Subcutaneous adipose tissue (tissue), 4 donors: ENCODE measurements around the gene TCF4. TPM values are rescaled to one million over a fixed set of nuclear protein-coding genes. Genes with fewer than 3 reads are reported as not detected.

Experiments used
- CTCF ChIP-seq: fragments of 450-650 bp; IDR thresholded peaks from one replicate; pipeline ENCODE4 v1.5.1; 2016; ENCODE audit warnings: low read depth, mild to moderate bottlenecking, control low read depth, antibody characterized with exemption, moderate library complexity
- total RNA-seq, 4 donors: library from RNA; depleted of rRNA; stranded (reverse); fragments of >200 nt; gene quantifications; one replicate each; pipeline ENCODE4 v1.1.0, GENCODE V29; 2016

TCF4 gene
- total RNA-seq, 4 donors from 2014 or later: 110 to 250 (median 170) TPM

GRCh38 chr18:55240978-55241377, 347.0 kb downstream of the TCF4 start:
- TF ChIP-seq CTCF: no peak

- no peak for TF ChIP-seq CTCF
Measured at GRCh38 chr18:55239740-55240139, 348.3 kb downstream of the TCF4 start.

DNA sequence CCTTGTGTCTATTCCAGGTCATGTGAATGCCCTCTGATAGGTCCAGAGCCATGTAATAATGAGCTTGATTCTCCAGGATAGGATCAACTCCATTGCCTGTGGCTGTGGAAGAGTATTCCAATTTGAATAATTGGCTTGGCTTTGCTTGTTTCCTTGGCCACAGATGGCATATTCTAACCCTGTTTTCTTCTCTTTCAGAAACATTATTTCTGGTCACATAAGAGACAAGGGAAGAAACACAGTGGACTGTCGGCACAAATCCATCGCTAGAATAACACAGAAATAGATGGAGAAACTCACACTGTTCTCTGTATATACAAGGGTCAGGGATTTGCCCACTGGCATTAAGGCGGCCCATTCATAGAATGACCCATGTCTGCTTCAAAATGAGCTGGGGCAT, 350.3 kb downstream of the TCF4 start:
- TF ChIP-seq CTCF: no peak

- TF ChIP-seq CTCF: no peak
Measured at GRCh38 chr18:55236150-55236931, 351.7 kb downstream of the TCF4 start.

DNA sequence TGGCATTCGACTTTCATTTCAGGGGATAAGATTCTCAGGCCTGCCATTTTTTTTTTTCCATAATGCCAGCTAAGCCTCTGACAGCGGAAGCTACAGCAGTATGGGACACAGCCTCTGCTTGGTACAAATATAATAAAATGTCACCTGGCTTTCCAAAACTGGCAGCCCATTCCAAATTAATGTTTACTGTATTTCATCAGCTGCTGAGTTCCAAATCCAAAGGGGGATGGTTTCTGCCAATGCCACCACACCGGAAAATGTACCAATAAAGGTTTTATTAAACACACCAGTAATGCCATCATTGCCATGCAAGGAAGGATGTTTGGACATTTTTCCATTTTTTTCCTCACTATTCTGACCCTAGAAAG, 352.9 kb downstream of the TCF4 start:
- TF ChIP-seq CTCF: no peak

DNA sequence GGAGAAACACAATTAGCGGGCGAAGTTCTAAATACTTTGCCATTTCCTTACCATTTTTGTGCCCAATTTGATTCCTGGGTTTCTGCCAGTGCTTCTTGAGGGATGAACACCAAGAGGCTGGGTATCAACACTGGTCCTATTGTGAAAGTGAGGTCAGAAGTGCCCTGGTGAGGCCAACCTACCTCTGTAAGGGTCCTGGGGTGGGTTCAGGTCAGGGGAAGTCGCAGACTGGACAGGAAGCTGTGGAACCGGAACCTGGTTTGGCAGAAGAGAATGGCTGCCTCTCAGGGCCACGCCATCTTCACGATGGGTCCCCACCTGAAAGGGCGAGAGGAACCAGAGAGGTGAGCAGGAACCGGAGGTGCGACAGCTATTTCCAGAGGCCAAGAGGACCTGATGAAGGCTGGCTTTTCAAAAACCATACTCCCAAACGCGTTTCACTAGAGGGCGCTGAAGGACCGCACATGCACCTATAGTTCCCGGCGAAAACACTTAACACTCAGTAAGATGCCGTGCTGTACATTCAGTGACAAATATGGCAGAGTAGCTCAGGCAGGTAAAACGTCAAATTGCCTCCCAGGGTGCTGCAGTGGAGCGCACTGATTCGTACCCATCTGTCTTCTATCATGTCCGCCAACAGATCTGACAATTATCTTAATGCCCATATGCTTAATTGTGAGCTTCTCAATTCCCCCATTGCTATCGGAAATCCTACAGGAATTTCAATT, 353.5 kb downstream of the TCF4 start:
- no peak for TF ChIP-seq CTCF

DNA sequence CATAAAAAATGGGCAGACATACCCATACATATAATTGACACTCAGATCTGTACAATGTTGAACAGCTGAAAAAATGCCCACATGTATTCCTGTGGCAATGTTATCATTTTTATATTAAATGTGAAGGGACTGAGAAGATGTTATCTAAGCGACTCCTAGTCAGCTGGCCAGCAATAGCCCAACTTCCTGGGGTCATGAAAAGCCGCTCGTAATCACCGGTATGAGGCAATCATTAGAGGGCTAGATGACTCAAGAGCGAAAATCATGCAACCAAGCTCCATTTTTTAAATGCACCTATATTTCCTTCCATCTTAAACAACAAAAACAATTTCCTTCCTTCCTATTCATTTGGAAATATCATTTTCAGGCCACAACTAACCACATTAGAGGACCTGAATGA, 354.1 kb downstream of the TCF4 start:
- TF ChIP-seq CTCF: no peak
